Right atrium auricular region (tissue), 2 donors: ENCODE measurements around the gene SNRPB2. TPM values are rescaled to one million over a fixed set of nuclear protein-coding genes. Genes with fewer than 3 reads are reported as not detected.

Source experiments
- DNase-seq: peaks from one replicate; pipeline ENCODE4 v3.0.0-alpha.2; 2019; ENCODE audit warnings: low spot score
- H3K27ac ChIP-seq, 2 donors: fragments of 200-600 bp; sonication (generic); 1 replicate in 1 of 2; 2 replicates in 1 of 2; pipeline ENCODE4 v1.5.1; 2016 to 2019
- H3K27me3 ChIP-seq, 2 donors: fragments of 200-600 bp; sonication (generic); one replicate each; pipeline versions ENCODE4 v1.5.1 to v1.6.0; 2017 to 2019
- H3K36me3 ChIP-seq: fragments of 200-600 bp; sonication (generic); one replicate; pipeline ENCODE4 v1.5.1; 2016
- H3K4me1 ChIP-seq, 2 donors: fragments of 200-600 bp; sonication (generic); one replicate each; pipeline versions ENCODE4 v1.5.1 to v1.6.0; 2017 to 2019
- H3K4me3 ChIP-seq, 2 donors: fragments of 200-600 bp; sonication (generic); 1 replicate in 1 of 2; 2 replicates in 1 of 2; pipeline ENCODE4 v1.5.1; 2017 to 2019; ENCODE audit warnings: mild to moderate bottlenecking in 1 of 2, moderate library complexity in 1 of 2
- H3K9me3 ChIP-seq, 2 donors: fragments of 200-600 bp; sonication (generic); one replicate each; pipeline ENCODE4 v1.5.1; 2019
- total RNA-seq, 2 donors: library from RNA; depleted of rRNA; stranded (reverse); fragments of >200 nt; gene quantifications; one replicate each; pipeline ENCODE4 v1.1.0, GENCODE V29; 2016
- TF ChIP-seq, protein P1 (sequence below), 2 donors: fragments of 200-600 bp; sonication (generic); IDR thresholded peaks; one replicate each; pipeline ENCODE4 v1.5.1; 2019; ENCODE audit warnings: antibody characterized with exemption in 2 of 2

Gene SNRPB2
- 10 to 100 TPM; 21.4 to 25.3 TPM for total RNA-seq

DNA sequence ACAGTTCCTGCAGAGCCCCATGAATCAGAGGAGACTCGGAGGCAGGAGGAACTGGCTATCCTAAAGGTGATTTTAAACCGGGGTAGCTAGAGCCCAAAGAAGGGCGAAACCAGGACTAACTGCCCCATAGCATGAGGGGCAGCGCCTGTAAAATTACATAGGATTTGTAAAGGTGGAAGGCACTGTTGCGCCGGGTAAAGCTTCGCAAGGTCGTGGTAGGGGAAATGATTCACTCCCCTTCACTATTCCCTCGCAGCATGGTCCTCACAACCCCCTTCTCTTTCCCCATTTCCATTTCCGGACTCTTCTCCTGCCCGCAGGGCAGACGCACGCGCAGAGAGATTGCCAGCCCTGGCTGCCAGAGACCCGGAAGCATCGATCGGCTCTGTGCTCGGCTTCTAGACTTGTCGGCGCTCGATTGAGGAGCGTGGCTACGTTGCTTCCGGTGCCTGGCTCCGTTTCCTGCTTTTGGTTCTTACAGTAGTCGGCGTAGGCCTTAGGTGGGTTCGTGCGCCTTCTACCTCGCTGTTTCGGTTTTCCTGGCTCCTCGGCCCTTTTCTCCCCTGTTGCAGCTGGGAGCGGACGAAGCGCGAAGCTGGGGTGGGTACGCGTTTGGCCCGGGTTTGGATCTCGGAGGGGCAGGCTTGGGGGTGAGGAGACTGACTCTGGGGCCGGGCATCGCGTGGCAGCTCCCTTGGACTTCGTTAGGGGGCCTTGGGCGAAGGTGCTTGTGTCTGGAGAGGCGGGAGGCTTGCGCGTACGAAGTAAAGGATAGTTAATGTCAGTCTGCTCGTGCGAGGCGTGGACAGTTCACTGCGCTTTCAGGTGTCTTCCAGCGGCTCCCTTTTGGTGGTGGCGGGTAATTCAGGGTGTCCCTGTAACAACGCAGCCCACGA, at the start of gene SNRPB2:
TSS of gene SNRPB2 (plus strand) at position 462 of the 896 bp plus-strand sequence. CDS start 1,677 bp downstream, outside the sequence.
- H3K4me1 ChIP-seq: peaks cover 0 to 17% of the 10 kb centered on the region in 2 donors
- peak within 1 kb of the TSS; percentile 77 to 86 for H3K27ac ChIP-seq
- peaks cover 20% of the 10 kb centered on the region for H3K36me3 ChIP-seq
- peak within 1 kb of the TSS; percentile 82 to 85 for H3K4me3 ChIP-seq
- TF ChIP-seq, protein P1, sequence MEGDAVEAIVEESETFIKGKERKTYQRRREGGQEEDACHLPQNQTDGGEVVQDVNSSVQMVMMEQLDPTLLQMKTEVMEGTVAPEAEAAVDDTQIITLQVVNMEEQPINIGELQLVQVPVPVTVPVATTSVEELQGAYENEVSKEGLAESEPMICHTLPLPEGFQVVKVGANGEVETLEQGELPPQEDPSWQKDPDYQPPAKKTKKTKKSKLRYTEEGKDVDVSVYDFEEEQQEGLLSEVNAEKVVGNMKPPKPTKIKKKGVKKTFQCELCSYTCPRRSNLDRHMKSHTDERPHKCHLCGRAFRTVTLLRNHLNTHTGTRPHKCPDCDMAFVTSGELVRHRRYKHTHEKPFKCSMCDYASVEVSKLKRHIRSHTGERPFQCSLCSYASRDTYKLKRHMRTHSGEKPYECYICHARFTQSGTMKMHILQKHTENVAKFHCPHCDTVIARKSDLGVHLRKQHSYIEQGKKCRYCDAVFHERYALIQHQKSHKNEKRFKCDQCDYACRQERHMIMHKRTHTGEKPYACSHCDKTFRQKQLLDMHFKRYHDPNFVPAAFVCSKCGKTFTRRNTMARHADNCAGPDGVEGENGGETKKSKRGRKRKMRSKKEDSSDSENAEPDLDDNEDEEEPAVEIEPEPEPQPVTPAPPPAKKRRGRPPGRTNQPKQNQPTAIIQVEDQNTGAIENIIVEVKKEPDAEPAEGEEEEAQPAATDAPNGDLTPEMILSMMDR (IDR thresholded peaks at IDR 0.05): peak in 1 of 2 donors; percentile 10
- H3K9me3 ChIP-seq: peaks cover 0 to 6% of the 10 kb centered on the region in 2 donors
- no peaks in the 10 kb centered on the region for H3K27me3 ChIP-seq
- DNase-seq: peak; percentile 95

DNA sequence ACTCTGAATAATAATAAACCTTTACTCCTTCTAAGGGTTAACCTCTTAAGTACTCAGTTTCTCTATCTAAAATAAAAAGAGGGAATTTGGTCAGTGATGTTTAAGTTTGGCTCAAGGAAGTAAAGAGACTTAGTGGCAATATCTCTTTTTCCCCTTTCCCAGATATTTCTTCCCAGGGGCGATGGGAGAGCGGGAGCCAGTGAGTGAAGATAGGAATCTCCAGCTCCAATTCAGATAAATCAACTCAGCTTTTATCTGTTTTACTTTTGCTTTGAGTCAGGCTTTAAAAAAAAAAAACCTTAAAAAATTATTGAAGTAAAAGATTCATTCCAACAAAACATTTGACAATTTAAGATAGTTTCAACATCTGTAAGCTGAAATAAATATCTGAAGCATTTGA, 45.4 kb upstream of the SNRPB2 start:
- H3K27ac ChIP-seq: no peak overlapping the region
- TF ChIP-seq, protein P1 (IDR thresholded peaks at IDR 0.05): no peak
- no peaks in the 10 kb centered on the region for H3K4me1 ChIP-seq
- H3K36me3 ChIP-seq: no peaks in the 10 kb centered on the region
- no peaks in the 10 kb centered on the region for H3K9me3 ChIP-seq
- H3K4me3 ChIP-seq: no peak overlapping the region
- DNase-seq: no peak
- no peaks in the 10 kb centered on the region for H3K27me3 ChIP-seq

DNA sequence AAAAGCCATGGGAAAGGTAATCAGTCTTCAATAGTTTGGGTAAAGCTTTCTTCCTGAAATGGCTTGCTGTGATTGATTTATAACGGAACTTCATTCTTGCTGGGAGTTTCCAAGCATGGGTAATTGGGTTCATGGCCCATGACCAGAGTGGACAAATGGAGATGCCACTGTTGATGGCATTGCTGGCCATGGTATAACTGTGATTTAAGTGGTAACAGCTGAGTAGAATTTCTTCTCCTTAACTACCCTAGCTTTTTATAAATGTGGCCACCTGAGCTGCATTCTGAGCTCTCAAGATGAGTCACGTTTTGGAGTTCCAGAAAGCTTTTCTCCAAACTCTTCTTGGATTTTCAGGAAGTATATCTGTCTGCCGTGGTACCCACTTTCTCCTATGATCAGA, 39.9 kb upstream of the SNRPB2 start:
- no peak overlapping the region for H3K4me3 ChIP-seq
- H3K36me3 ChIP-seq: no peaks in the 10 kb centered on the region
- TF ChIP-seq, protein P1 (IDR thresholded peaks at IDR 0.05): no peak
- no peaks in the 10 kb centered on the region for H3K4me1 ChIP-seq
- H3K9me3 ChIP-seq: no peaks in the 10 kb centered on the region
- DNase-seq: no peak
- H3K27ac ChIP-seq: no peak overlapping the region
- H3K27me3 ChIP-seq: no peaks in the 10 kb centered on the region

DNA sequence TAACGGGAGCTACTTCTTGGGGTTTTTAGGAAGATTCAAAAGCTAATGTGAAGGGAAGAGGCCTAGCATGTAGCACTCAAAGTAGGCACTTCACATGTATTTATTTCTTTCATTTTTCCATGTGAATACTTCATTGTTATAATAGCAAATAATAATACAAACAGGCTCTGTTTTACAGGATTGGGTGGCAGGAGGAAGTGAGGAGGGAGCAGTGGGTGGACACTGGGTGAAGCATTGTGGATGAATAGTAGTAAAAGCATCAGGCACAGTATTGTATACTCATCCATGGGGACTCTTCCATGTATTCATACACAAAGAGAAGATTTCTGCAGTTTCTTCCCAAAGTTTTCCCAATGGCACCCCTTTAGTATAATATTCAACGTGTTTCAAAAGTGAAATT, 38.4 kb upstream of the SNRPB2 start:
- TF ChIP-seq, protein P1 (IDR thresholded peaks at IDR 0.05): no peak
- Histone ChIP-seq H3K36me3 (no peaks in the 10 kb centered on the region), H3K9me3 (no peaks in the 10 kb centered on the region), H3K4me1 (no peaks in the 10 kb centered on the region), H3K27ac (no peak overlapping the region), H3K27me3 (no peaks in the 10 kb centered on the region), H3K4me3 (no peak overlapping the region)
- no peak for DNase-seq

DNA sequence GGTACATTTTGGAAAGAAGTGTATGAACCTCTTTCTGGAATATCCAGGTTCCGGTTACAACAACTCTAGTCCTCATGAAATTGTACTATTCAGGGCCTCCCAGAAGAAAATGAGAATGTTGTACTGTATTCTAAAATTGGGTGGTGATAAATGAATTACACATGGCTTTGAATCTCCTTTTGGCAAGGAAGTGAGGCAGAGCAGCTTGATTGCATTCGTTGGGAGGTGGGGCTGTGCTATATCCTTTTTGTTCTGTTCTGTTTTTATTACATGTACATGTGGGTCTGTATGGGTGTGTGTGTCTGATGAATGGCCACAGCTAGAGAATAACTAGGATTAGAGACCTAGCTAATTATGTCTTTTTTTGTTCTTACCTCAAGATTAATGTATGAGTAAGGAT, 37.8 kb upstream of the SNRPB2 start:
- Histone ChIP-seq H3K27ac (no peak overlapping the region), H3K36me3 (no peaks in the 10 kb centered on the region), H3K4me3 (no peak overlapping the region), H3K4me1 (no peaks in the 10 kb centered on the region), H3K9me3 (no peaks in the 10 kb centered on the region), H3K27me3 (no peaks in the 10 kb centered on the region)
- DNase-seq: no peak
- TF ChIP-seq, protein P1 (IDR thresholded peaks at IDR 0.05): no peak
